Measurements from ENCODE around the gene AASDHPPT. TPM values are rescaled to one million over a fixed set of nuclear protein-coding genes. Genes with fewer than 3 reads are reported as not detected.

Gene AASDHPPT
- total and polyA plus RNA-seq, 2 donors, result 28.4 to 39.8 TPM

DNA sequence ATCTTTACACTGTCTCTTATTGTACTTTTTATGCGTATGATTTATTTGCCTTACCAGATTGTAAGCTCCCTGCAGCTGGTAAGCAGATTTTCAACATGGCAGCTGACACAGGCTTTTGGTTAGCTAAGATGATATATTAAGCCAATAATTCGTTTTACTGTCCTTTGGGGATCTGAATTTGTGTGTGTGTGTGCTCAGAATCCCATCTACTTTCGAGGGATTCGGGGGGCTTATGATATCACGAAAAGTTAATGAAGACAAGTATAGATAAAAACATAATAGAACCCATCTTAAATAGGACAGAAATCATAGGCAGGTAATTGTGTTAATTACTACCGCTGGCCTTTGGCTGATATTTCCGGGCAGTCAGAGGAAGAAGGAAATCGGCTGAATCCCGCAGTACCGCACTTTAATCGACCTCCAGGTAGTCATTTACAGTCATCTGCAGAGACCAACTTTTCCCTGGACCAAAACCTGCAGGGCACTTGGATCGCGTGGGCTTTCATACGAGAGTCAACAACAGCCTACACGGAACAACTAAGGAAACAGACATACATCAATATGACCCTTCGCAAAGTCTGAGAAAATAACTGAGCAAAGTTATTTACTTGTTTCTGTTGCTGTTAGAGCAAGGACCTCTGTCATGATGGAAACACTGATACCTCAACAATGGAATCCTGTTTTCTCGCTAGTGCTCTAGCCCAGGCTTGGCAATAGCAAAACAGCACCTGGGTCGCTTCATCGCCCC is 1.1 kb upstream of the AASDHPPT start:
- peaks cover 5% of the 10 kb centered on the region in 2 donors for H3K4me1 ChIP-seq (ENCODE audit: control insufficient read depth in 2 of 2, insufficient read depth in 2 of 2, low read length in 2 of 2)
- 16% methylated on average over 19 of the region's 19 CpGs for WGBS
- H3K36me3 ChIP-seq (ENCODE audit: control insufficient read depth in 2 of 2, insufficient read depth in 2 of 2, low read length in 1 of 2), result peaks cover 0 to 13% of the 10 kb centered on the region in 2 donors
- H3K27ac ChIP-seq (ENCODE audit: low read depth in 1 of 2, low read length in 1 of 2), result peak overlapping the region; percentile 93 to 94
- peak overlapping the region; percentile 85 to 86 for H3K4me3 ChIP-seq (ENCODE audit: low read length in 2 of 2)
- H3K9me3 ChIP-seq (ENCODE audit: control insufficient read depth in 2 of 2, insufficient read depth in 1 of 2, low read length in 1 of 2), result no peaks in the 10 kb centered on the region
- no peak for DNase-seq (ENCODE audit: low read depth in 6 of 9, low spot score in 9 of 9)
- H3K27me3 ChIP-seq (ENCODE audit: control insufficient read depth in 2 of 2, insufficient read depth in 1 of 2, low read length in 1 of 2), result no peaks in the 10 kb centered on the region

GRCh38 chr11:106076919-106077608 is 398 bp upstream of the AASDHPPT start, which contains the start of gene KBTBD3:
Gene KBTBD3 (minus strand): TSS chr11:106077347. CDS start chr11:106059097, 18,250 bp downstream.
- peaks cover 0 to 17% of the 10 kb centered on the region in 2 donors for H3K36me3 ChIP-seq (ENCODE audit: control insufficient read depth in 2 of 2, insufficient read depth in 2 of 2, low read length in 1 of 2)
- WGBS, result under 1% methylated on average over 37 of the region's 37 CpGs
- H3K27ac ChIP-seq (ENCODE audit: low read depth in 1 of 2, low read length in 1 of 2), result peak within 1 kb of the TSS; percentile 94 to 95
- no peaks in the 10 kb centered on the region for H3K27me3 ChIP-seq (ENCODE audit: control insufficient read depth in 2 of 2, insufficient read depth in 1 of 2, low read length in 1 of 2)
- peak within 1 kb of the TSS; percentile 85 to 86 for H3K4me3 ChIP-seq (ENCODE audit: low read length in 2 of 2)
- H3K9me3 ChIP-seq (ENCODE audit: control insufficient read depth in 2 of 2, insufficient read depth in 1 of 2, low read length in 1 of 2), result no peaks in the 10 kb centered on the region
- peak; percentile 96 to 99 (median 99) for DNase-seq (ENCODE audit: low read depth in 6 of 9, low spot score in 9 of 9)
- peaks cover 5% of the 10 kb centered on the region in 2 donors for H3K4me1 ChIP-seq (ENCODE audit: control insufficient read depth in 2 of 2, insufficient read depth in 2 of 2, low read length in 2 of 2)

GRCh38 chr11:106082096-106082495 is 4.6 kb downstream of the AASDHPPT start:
- Histone ChIP-seq H3K9me3 (ENCODE audit: control insufficient read depth in 2 of 2, insufficient read depth in 1 of 2, low read length in 1 of 2) (no peaks in the 10 kb centered on the region), H3K4me1 (ENCODE audit: control insufficient read depth in 2 of 2, insufficient read depth in 2 of 2, low read length in 2 of 2) (no peaks in the 10 kb centered on the region), H3K4me3 (ENCODE audit: low read length in 2 of 2) (no peak overlapping the region), H3K27ac (ENCODE audit: low read depth in 1 of 2, low read length in 1 of 2) (no peak overlapping the region), H3K36me3 (ENCODE audit: control insufficient read depth in 2 of 2, insufficient read depth in 2 of 2, low read length in 1 of 2) (peaks cover 0 to 41% of the 10 kb centered on the region in 2 donors), H3K27me3 (ENCODE audit: control insufficient read depth in 2 of 2, insufficient read depth in 1 of 2, low read length in 1 of 2) (no peaks in the 10 kb centered on the region)
- no peak for DNase-seq (ENCODE audit: low read depth in 6 of 9, low spot score in 9 of 9)

DNA sequence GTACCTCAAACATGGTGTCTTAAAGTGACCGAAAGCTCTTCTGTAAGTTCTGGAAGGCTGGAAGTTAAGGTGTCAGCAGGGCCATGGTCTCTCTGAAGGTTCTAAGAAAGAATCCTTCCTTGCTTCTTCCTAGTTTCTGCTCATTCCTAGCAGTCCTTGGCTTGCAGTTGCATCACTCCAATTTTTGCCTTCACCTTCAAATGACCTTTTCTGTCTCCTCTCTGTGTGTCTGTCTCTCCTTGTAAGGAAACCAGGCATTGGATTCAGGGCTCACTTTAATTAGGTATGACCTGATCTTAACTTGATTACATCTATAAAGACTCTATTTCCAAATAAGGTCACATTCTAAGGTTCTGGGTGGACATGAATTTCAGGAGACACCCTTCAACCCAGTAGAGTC is 8.7 kb downstream of the AASDHPPT start:
- no peaks in the 10 kb centered on the region for H3K9me3 ChIP-seq (ENCODE audit: control insufficient read depth in 2 of 2, insufficient read depth in 1 of 2, low read length in 1 of 2)
- no peak overlapping the region for H3K4me3 ChIP-seq (ENCODE audit: low read length in 2 of 2)
- H3K4me1 ChIP-seq (ENCODE audit: control insufficient read depth in 2 of 2, insufficient read depth in 2 of 2, low read length in 2 of 2), result no peaks in the 10 kb centered on the region
- no peak for DNase-seq (ENCODE audit: low read depth in 6 of 9, low spot score in 9 of 9)
- H3K27me3 ChIP-seq (ENCODE audit: control insufficient read depth in 2 of 2, insufficient read depth in 1 of 2, low read length in 1 of 2), result no peaks in the 10 kb centered on the region
- H3K27ac ChIP-seq (ENCODE audit: low read depth in 1 of 2, low read length in 1 of 2), result no peak overlapping the region
- peaks cover 0 to 35% of the 10 kb centered on the region in 2 donors for H3K36me3 ChIP-seq (ENCODE audit: control insufficient read depth in 2 of 2, insufficient read depth in 2 of 2, low read length in 1 of 2)
- 100% methylated on average over 1 of the region's 1 CpG for whole genome bisulfite sequencing

- Histone ChIP-seq H3K36me3 (ENCODE audit: control insufficient read depth in 2 of 2, insufficient read depth in 2 of 2, low read length in 1 of 2) (peaks cover 5 to 38% of the 10 kb centered on the region in 2 donors), H3K27me3 (ENCODE audit: control insufficient read depth in 2 of 2, insufficient read depth in 1 of 2, low read length in 1 of 2) (no peaks in the 10 kb centered on the region), H3K27ac (ENCODE audit: low read depth in 1 of 2, low read length in 1 of 2) (no peak overlapping the region), H3K4me1 (ENCODE audit: control insufficient read depth in 2 of 2, insufficient read depth in 2 of 2, low read length in 2 of 2) (no peaks in the 10 kb centered on the region), H3K9me3 (ENCODE audit: control insufficient read depth in 2 of 2, insufficient read depth in 1 of 2, low read length in 1 of 2) (no peaks in the 10 kb centered on the region), H3K4me3 (ENCODE audit: low read length in 2 of 2) (no peak overlapping the region)
- no peak for DNase-seq (ENCODE audit: low read depth in 6 of 9, low spot score in 9 of 9)
- 95% methylated on average over 2 of the region's 2 CpGs for WGBS
These were observed 9.4 kb downstream of the AASDHPPT start for GRCh38 chr11:106086850-106087249.

GRCh38 chr11:106087815-106088435 is 10.5 kb downstream of the AASDHPPT start:
- Histone ChIP-seq H3K27ac (ENCODE audit: low read depth in 1 of 2, low read length in 1 of 2) (no peak overlapping the region), H3K4me3 (ENCODE audit: low read length in 2 of 2) (no peak overlapping the region), H3K27me3 (ENCODE audit: control insufficient read depth in 2 of 2, insufficient read depth in 1 of 2, low read length in 1 of 2) (no peaks in the 10 kb centered on the region), H3K36me3 (ENCODE audit: control insufficient read depth in 2 of 2, insufficient read depth in 2 of 2, low read length in 1 of 2) (peaks cover 8 to 39% of the 10 kb centered on the region in 2 donors), H3K4me1 (ENCODE audit: control insufficient read depth in 2 of 2, insufficient read depth in 2 of 2, low read length in 2 of 2) (no peaks in the 10 kb centered on the region), H3K9me3 (ENCODE audit: control insufficient read depth in 2 of 2, insufficient read depth in 1 of 2, low read length in 1 of 2) (no peaks in the 10 kb centered on the region)
- DNase-seq (ENCODE audit: low read depth in 6 of 9, low spot score in 9 of 9), result peak in 4 of 9 donors; percentile 4 to 44 (median 28)
- WGBS, result 63% methylated on average over 9 of the region's 9 CpGs

- DNase-seq (ENCODE audit: low read depth in 6 of 9, low spot score in 9 of 9), result no peak
- no peaks in the 10 kb centered on the region for H3K4me1 ChIP-seq (ENCODE audit: control insufficient read depth in 2 of 2, insufficient read depth in 2 of 2, low read length in 2 of 2)
These were observed 11.4 kb downstream of the AASDHPPT start for GRCh38 chr11:106088896-106089295.

DNA sequence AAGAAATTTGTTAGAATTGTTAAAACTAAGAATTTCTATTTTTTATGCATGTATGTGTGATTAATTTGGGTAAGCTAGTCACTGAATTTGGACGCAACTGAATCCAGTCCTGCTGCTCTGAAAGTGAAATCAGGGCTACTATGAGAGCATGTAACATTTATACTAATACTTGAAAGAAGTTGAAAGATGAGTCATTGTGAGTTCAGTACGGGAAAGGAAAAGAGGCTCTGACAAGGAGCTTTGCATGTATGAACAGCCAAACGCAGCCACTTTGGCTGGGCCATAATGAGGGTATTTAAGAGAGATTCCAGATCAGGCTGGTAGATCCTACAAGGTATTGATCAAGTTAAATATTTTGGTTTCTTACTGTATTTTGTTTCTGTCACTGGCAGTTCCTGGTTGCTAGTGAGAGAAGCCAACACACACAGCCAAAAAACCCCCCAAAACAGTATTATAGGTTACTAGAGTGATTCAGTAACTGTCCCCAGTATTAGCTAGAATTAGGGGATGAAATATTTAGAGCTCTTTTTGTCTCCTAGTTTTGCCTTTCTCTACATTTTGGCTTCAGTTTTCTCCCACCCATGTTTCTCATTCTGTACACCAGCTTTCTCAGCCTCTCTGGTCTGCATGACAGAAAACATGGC is 14.1 kb downstream of the AASDHPPT start:
- DNase-seq (ENCODE audit: low read depth in 6 of 9, low spot score in 9 of 9), result no peak
- no peak overlapping the region for H3K27ac ChIP-seq (ENCODE audit: low read depth in 1 of 2, low read length in 1 of 2)
- peaks cover 9 to 50% of the 10 kb centered on the region in 2 donors for H3K36me3 ChIP-seq (ENCODE audit: control insufficient read depth in 2 of 2, insufficient read depth in 2 of 2, low read length in 1 of 2)
- H3K4me1 ChIP-seq (ENCODE audit: control insufficient read depth in 2 of 2, insufficient read depth in 2 of 2, low read length in 2 of 2), result no peaks in the 10 kb centered on the region
- 93% methylated on average over 3 of the region's 3 CpGs for WGBS
- no peak overlapping the region for H3K4me3 ChIP-seq (ENCODE audit: low read length in 2 of 2)
- no peaks in the 10 kb centered on the region for H3K9me3 ChIP-seq (ENCODE audit: control insufficient read depth in 2 of 2, insufficient read depth in 1 of 2, low read length in 1 of 2)
- no peaks in the 10 kb centered on the region for H3K27me3 ChIP-seq (ENCODE audit: control insufficient read depth in 2 of 2, insufficient read depth in 1 of 2, low read length in 1 of 2)

More at GRCh38 chr11:106088896-106089295, 11.4 kb downstream of the AASDHPPT start:
- 95% methylated on average over 4 of the region's 4 CpGs for WGBS
- H3K36me3 ChIP-seq (ENCODE audit: control insufficient read depth in 2 of 2, insufficient read depth in 2 of 2, low read length in 1 of 2), result peaks cover 8 to 38% of the 10 kb centered on the region in 2 donors
- no peaks in the 10 kb centered on the region for H3K27me3 ChIP-seq (ENCODE audit: control insufficient read depth in 2 of 2, insufficient read depth in 1 of 2, low read length in 1 of 2)
- no peaks in the 10 kb centered on the region for H3K9me3 ChIP-seq (ENCODE audit: control insufficient read depth in 2 of 2, insufficient read depth in 1 of 2, low read length in 1 of 2)
- no peak overlapping the region for H3K4me3 ChIP-seq (ENCODE audit: low read length in 2 of 2)
- H3K27ac ChIP-seq (ENCODE audit: low read depth in 1 of 2, low read length in 1 of 2), result no peak overlapping the region

All from thymus (tissue), 11 donors.